HEK293 (cell line): ENCODE results near the gene POLD4.

Experiments used
- CTCF ChIA-PET: fragments of 350-600 bp; formaldehyde crosslinking; extraction: SDS; loops from one replicate; lab custom pipeline; 2021; ENCODE audit warnings: antibody characterized with exemption; lab: Yijun Ruan, JAX
- POLR2A ChIA-PET: fragments of 300-600 bp; formaldehyde crosslinking; extraction: SDS; loops from one replicate; lab custom pipeline; 2020; ENCODE audit warnings: antibody characterized with exemption, inconsistent platforms; lab: Yijun Ruan, JAX
- H3K27ac ChIP-seq: fragments of 200-500 bp; sonication (Bioruptor generic); 2 replicates; pipeline ENCODE4 v1.5.1; 2014; ENCODE audit warnings: low read depth, low read length, control low read depth, inconsistent platforms; ENCODE audit errors: extremely low read depth
- H3K36me3 ChIP-seq, 2 experiments: fragments of 200-500 bp in 1 of 2; sonication (Bioruptor generic) in 1 of 2; 1 replicate in 1 of 2; 2 replicates in 1 of 2; pipeline ENCODE4 v1.5.1; 2014 to 2017; ENCODE audit warnings: inconsistent platforms in 2 of 2, low read length in 2 of 2; ENCODE audit not compliant: control insufficient read depth in 2 of 2, insufficient read depth in 1 of 2
- H3K4me1 ChIP-seq: fragments of 200-500 bp; sonication (Bioruptor generic); 2 replicates; pipeline ENCODE4 v1.5.1; 2014; ENCODE audit warnings: mild to moderate bottlenecking, low read length, inconsistent platforms; ENCODE audit not compliant: control insufficient read depth, insufficient read depth
- H3K4me3 ChIP-seq: 2 replicates; pipeline ENCODE4 v1.5.1; 2011; ENCODE audit warnings: low read depth, mild to moderate bottlenecking, control low read depth, low read length, moderate library complexity
- H3K9me3 ChIP-seq: fragments of 200-500 bp; sonication (Bioruptor generic); 2 replicates; pipeline ENCODE4 v1.5.1; 2014; ENCODE audit warnings: low read depth, low read length, inconsistent platforms; ENCODE audit not compliant: control insufficient read depth, insufficient read depth
- GLIS1 ChIP-seq: fragments of 450-650 bp; formaldehyde crosslinking; IDR thresholded peaks from 2 replicates; pipeline ENCODE4 v1.5.1; 2016; ENCODE audit warnings: missing biosample characterization, missing genetic modification characterization
- KLF16 ChIP-seq: fragments of 450-650 bp; formaldehyde crosslinking; IDR thresholded peaks from 2 replicates; pipeline ENCODE4 v1.5.1; 2017; ENCODE audit warnings: missing biosample characterization, missing genetic modification characterization
- RBAK ChIP-seq: fragments of 450-650 bp; formaldehyde crosslinking; IDR thresholded peaks from 2 replicates; pipeline ENCODE4 v1.5.1; 2016; ENCODE audit warnings: missing biosample characterization, missing genetic modification characterization
- SP2 ChIP-seq: fragments of 450-650 bp; formaldehyde crosslinking; IDR thresholded peaks from 2 replicates; pipeline ENCODE4 v1.5.1; 2016; ENCODE audit warnings: missing biosample characterization, missing genetic modification characterization
- WT1 ChIP-seq: fragments of 450-650 bp; formaldehyde crosslinking; IDR thresholded peaks from 2 replicates; pipeline ENCODE4 v1.5.1; 2016; ENCODE audit warnings: missing biosample characterization, missing genetic modification characterization
- ZFHX2 ChIP-seq: fragments of 450-650 bp; formaldehyde crosslinking; conservative IDR thresholded peaks from 2 replicates; pipeline ENCODE4 v1.5.1; 2016; ENCODE audit warnings: missing biosample characterization, missing genetic modification characterization
- ZNF211 ChIP-seq: fragments of 450-650 bp; formaldehyde crosslinking; IDR thresholded peaks from 2 replicates; pipeline ENCODE4 v1.5.1; 2016; ENCODE audit warnings: low read depth, missing biosample characterization, missing genetic modification characterization
- ZNF24 ChIP-seq: fragments of 450-650 bp; formaldehyde crosslinking; IDR thresholded peaks from 2 replicates; pipeline ENCODE4 v1.5.1; 2016; ENCODE audit warnings: missing biosample characterization, missing genetic modification characterization
- ZNF274 ChIP-seq, 2 experiments: fragments of 200-500 bp in 1 of 2; fragments of 450-650 bp in 1 of 2; sonication (Bioruptor generic) in 1 of 2; formaldehyde crosslinking in 1 of 2; IDR thresholded peaks; 2 replicates each; pipeline versions ENCODE4 v1.5.1 to v1.6.1; 2014 to 2016; ENCODE audit warnings: borderline replicate concordance in 1 of 2, inconsistent platforms in 1 of 2, low read length in 1 of 2, missing biosample characterization in 1 of 2, missing genetic modification characterization in 1 of 2
- ZNF521 ChIP-seq: fragments of 450-650 bp; formaldehyde crosslinking; IDR thresholded peaks from 2 replicates; pipeline ENCODE4 v1.5.1; 2017; ENCODE audit warnings: missing biosample characterization, mild to moderate bottlenecking, missing genetic modification characterization
- TF ChIP-seq, protein P1 (sequence below): fragments of 450-650 bp; formaldehyde crosslinking; IDR thresholded peaks from 2 replicates; pipeline ENCODE4 v1.5.1; 2016; ENCODE audit warnings: missing biosample characterization, missing genetic modification characterization
- TF ChIP-seq, protein P2 (sequence below): fragments of 450-650 bp; formaldehyde crosslinking; conservative IDR thresholded peaks from 2 replicates; pipeline ENCODE4 v1.5.1; 2016; ENCODE audit warnings: low read depth, missing biosample characterization, missing genetic modification characterization

The POLD4 gene

DNA sequence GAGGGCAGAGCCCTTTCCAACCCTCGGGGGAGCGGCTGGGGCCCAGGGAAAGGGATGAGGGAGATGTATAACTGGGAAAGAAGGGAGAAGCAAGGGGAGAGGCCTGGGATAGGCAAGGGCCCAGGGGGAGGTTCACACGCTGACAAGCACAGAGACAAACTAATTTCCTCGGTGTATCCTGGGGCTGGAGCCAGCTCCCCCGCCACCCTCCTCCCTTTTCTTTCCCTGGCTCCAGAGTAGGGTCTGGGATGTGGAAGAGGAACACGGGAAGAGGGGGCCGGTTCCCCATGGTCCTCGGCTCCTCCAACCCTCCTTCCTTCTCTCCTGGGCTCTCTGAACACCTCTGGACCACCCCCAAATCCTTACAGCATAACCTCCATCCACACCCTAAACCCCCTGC, 13.2 kb upstream of the POLD4 start:
- POLR2A ChIA-PET, result interaction anchor here (2.0 kb wide), 1 partner anchor 13 kb away, joined by 4 read pairs; no protein-coding TSS in a partner anchor
- Histone ChIP-seq H3K9me3 (no peaks in the 10 kb centered on the region), H3K27ac (no peak overlapping the region), H3K4me1 (no peaks in the 10 kb centered on the region; the same call in 1 of the 2 replicates), H3K36me3 (no peaks in the 10 kb centered on the region), H3K4me3 (no peak overlapping the region)
- no peak for TF ChIP-seq ZNF274 (IDR thresholded peaks at IDR 0.05; ENCODE audit: low read length)
- TF ChIP-seq ZNF274 (tag by site-specific recombination; IDR thresholded peaks at IDR 0.05; ENCODE audit: borderline replicate concordance), result no peak
- TF ChIP-seq GLIS1 (tag by site-specific recombination), result no peak
- TF ChIP-seq, protein P1, sequence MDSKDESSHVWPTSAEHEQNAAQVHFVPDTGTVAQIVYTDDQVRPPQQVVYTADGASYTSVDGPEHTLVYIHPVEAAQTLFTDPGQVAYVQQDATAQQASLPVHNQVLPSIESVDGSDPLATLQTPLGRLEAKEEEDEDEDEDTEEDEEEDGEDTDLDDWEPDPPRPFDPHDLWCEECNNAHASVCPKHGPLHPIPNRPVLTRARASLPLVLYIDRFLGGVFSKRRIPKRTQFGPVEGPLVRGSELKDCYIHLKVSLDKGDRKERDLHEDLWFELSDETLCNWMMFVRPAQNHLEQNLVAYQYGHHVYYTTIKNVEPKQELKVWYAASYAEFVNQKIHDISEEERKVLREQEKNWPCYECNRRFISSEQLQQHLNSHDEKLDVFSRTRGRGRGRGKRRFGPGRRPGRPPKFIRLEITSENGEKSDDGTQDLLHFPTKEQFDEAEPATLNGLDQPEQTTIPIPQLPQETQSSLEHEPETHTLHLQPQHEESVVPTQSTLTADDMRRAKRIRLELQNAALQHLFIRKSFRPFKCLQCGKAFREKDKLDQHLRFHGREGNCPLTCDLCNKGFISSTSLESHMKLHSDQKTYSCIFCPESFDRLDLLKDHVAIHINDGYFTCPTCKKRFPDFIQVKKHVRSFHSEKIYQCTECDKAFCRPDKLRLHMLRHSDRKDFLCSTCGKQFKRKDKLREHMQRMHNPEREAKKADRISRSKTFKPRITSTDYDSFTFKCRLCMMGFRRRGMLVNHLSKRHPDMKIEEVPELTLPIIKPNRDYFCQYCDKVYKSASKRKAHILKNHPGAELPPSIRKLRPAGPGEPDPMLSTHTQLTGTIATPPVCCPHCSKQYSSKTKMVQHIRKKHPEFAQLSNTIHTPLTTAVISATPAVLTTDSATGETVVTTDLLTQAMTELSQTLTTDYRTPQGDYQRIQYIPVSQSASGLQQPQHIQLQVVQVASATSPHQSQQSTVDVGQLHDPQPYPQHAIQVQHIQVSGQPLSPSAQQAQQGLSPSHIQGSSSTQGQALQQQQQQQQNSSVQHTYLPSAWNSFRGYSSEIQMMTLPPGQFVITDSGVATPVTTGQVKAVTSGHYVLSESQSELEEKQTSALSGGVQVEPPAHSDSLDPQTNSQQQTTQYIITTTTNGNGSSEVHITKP (tag by site-specific recombination), result peak; percentile 88
- no peak for TF ChIP-seq RBAK (tag by site-specific recombination)
- TF ChIP-seq ZNF211 (tag by site-specific recombination), result no peak
- CTCF ChIA-PET, result interaction anchor here (1.0 to 30.4 kb wide), 5 partner anchors 9 to 49 kb away, joined by 3 to 898 read pairs (median 15); partner anchors contain the start of genes CLCF1 and RAD9A

DNA sequence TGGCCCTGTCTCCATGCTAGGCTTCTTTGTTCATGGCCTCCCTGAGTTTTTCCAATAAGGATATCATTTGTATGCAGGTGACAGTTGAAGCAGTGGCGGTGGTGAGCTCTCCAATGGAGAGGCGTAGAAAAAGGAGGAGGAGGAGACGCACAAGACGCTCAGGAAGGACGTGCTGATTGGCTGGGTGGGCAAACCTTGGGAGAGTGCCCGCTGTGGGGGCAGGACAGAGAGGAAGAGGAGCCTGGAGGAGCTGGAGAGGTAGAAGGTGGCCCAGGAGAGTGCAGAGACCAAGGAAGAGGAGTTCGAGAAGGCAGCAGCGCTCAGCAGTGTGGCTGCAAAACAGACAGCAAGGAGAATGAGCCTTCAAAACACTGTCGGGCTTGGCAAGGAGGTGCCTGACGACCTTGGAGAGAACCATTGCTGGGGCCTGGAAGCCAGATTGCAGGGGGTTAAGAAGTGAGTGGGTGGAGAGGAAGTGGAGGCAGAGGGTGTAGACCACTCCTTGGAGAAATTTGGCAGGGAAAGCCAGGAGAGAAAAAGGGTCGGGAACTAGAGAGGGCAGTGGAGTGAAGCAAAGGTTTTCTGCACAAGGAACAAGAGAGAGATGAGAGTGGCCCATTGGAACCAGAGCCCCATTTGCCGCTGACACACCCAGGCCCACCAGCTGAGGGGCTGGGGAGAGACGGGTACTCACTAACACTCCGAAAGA, 12.5 kb upstream of the POLD4 start:
- ChIA-PET POLR2A (interaction anchor here (2.0 kb wide), 1 partner anchor 12 kb away, joined by 4 read pairs; no protein-coding TSS in a partner anchor), CTCF (interaction anchor here (0.7 to 30.4 kb wide), 5 partner anchors 9 to 20 kb away, joined by 3 to 898 read pairs (median 15); partner anchors contain the start of genes CLCF1 and RAD9A)
- Histone ChIP-seq H3K4me1 (no peaks in the 10 kb centered on the region), H3K36me3 (no peaks in the 10 kb centered on the region), H3K9me3 (no peaks in the 10 kb centered on the region), H3K27ac (no peak overlapping the region), H3K4me3 (no peak overlapping the region)
- TF ChIP-seq SP2 (no peak), KLF16 (tag by site-specific recombination) (no peak), ZNF24 (tag by site-specific recombination) (no peak), WT1 (no peak), ZNF521 (tag by site-specific recombination) (no peak), ZFHX2 (tag by site-specific recombination) (peak; percentile 64)
- TF ChIP-seq, protein P2, sequence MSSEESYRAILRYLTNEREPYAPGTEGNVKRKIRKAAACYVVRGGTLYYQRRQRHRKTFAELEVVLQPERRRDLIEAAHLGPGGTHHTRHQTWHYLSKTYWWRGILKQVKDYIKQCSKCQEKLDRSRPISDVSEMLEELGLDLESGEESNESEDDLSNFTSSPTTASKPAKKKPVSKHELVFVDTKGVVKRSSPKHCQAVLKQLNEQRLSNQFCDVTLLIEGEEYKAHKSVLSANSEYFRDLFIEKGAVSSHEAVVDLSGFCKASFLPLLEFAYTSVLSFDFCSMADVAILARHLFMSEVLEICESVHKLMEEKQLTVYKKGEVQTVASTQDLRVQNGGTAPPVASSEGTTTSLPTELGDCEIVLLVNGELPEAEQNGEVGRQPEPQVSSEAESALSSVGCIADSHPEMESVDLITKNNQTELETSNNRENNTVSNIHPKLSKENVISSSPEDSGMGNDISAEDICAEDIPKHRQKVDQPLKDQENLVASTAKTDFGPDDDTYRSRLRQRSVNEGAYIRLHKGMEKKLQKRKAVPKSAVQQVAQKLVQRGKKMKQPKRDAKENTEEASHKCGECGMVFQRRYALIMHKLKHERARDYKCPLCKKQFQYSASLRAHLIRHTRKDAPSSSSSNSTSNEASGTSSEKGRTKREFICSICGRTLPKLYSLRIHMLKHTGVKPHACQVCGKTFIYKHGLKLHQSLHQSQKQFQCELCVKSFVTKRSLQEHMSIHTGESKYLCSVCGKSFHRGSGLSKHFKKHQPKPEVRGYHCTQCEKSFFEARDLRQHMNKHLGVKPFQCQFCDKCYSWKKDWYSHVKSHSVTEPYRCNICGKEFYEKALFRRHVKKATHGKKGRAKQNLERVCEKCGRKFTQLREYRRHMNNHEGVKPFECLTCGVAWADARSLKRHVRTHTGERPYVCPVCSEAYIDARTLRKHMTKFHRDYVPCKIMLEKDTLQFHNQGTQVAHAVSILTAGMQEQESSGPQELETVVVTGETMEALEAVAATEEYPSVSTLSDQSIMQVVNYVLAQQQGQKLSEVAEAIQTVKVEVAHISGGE, result no peak
